Endothelial cell of umbilical vein (primary cell): ENCODE measurements around the gene FBXO34. TPM values are rescaled to one million over a fixed set of nuclear protein-coding genes. Genes with fewer than 3 reads are reported as not detected.

ENCODE experiments used
- polyA plus RNA-seq, 4 experiments: library from polyadenylated mRNA; depleted of rRNA in 3 of 4; stranded (reverse) in 3 of 4; unstranded in 1 of 4; fragments of >200 nt; gene quantifications; 2 replicates each; pipeline versions ENCODE4 v1.2.1 to v1.2.3, GENCODE V29; 2011 to 2012; ENCODE audit warnings: missing spikeins in 1 of 4
- small RNA-seq: library from RNA; depleted of rRNA; stranded (forward); fragments of <200 nt; gene quantifications from one replicate; pipeline ENCODE3, GENCODE V24; 2012; ENCODE audit warnings: low replicate concordance, low read depth; ENCODE audit not compliant: insufficient read depth, insufficient read length
- total RNA-seq: library from RNA; stranded (reverse); gene quantifications from 2 replicates; pipeline ENCODE4 v1.2.3, GENCODE V29; 2021

FBXO34 gene
- total and polyA plus RNA-seq, 2 donors (not counting 3 experiments of a cell fraction or from before 2014, with no cell fraction given) = 8.5 to 14.2 TPM

Small RNA genes lying within 50 kb of the gene (small RNA-seq; reads per million reads assigned to genes)
- gene AL356801.1 = not detected

Other genes starting within 250 kb of the FBXO34 start
- 22.5 TPM in 2 replicates for gene WDHD1, start 244.3 kb upstream of the FBXO34 start, total RNA-seq
- gene WDHD1, start 244.3 kb upstream of the FBXO34 start, polyA plus RNA-seq = 2.1 and 3.1 TPM in 2 replicates
- 26.7 and 28.7 TPM in 2 replicates for gene SOCS4, start 244.2 kb upstream of the FBXO34 start, total RNA-seq
- 3.6 and 6.4 TPM in 2 replicates for gene SOCS4, start 244.2 kb upstream of the FBXO34 start, polyA plus RNA-seq
- 129 and 139 TPM in 2 replicates for gene MAPK1IP1L, start 219.8 kb upstream of the FBXO34 start, total RNA-seq
- 208 and 244 TPM in 2 replicates for gene MAPK1IP1L, start 219.8 kb upstream of the FBXO34 start, polyA plus RNA-seq
- 27.8 and 33.8 TPM in 2 replicates for gene LGALS3, start 142.2 kb upstream of the FBXO34 start, total RNA-seq
- 55.1 and 68.1 TPM in 2 replicates for gene LGALS3, start 142.2 kb upstream of the FBXO34 start, polyA plus RNA-seq
- 83.2 and 83.5 TPM in 2 replicates for gene DLGAP5, start 79.8 kb upstream of the FBXO34 start, total RNA-seq
- gene DLGAP5, start 79.8 kb upstream of the FBXO34 start, polyA plus RNA-seq = 5.4 and 8.3 TPM in 2 replicates
- gene ATG14, start 140.4 kb downstream of the FBXO34 start, total RNA-seq = 9.6 and 10.0 TPM in 2 replicates
- 4.8 and 5.9 TPM in 2 replicates for gene ATG14, start 140.4 kb downstream of the FBXO34 start, polyA plus RNA-seq
- not detected in 2 replicates for gene TBPL2, start 169.2 kb downstream of the FBXO34 start, total RNA-seq
- gene TBPL2, start 169.2 kb downstream of the FBXO34 start, polyA plus RNA-seq = not detected in 2 replicates